Measurements from ENCODE around the gene SLC16A8.

SLC16A8 gene

GRCh38 chr22:38097058-38097457 lies 13.1 kb upstream of the SLC16A8 start:
- H3K27me3 ChIP-seq (ENCODE audit: insufficient read depth, low read depth) = no peaks in the 10 kb centered on the region
- peaks cover 7% of the 10 kb centered on the region for H3K4me1 ChIP-seq (ENCODE audit: low read depth, poor library complexity, severe bottlenecking)
- TF ChIP-seq CTCF (conservative IDR thresholded peaks at IDR 0.05; ENCODE audit: low read depth, low read length) = no peak
- no peak overlapping the region for H3K27ac ChIP-seq
- no peaks in the 10 kb centered on the region for H3K79me2 ChIP-seq (ENCODE audit: insufficient read depth, low read depth)
- no peaks in the 10 kb centered on the region for H4K20me1 ChIP-seq (ENCODE audit: insufficient read depth)
- H3K36me3 ChIP-seq (ENCODE audit: insufficient read depth) = no peaks in the 10 kb centered on the region
- no peak overlapping the region for H3K4me3 ChIP-seq (IDR thresholded peaks at IDR 0.05; ENCODE audit: insufficient read depth, low read depth, low read length)
- no peak overlapping the region for H2AFZ ChIP-seq (ENCODE audit: low read depth)
- H3K9ac ChIP-seq = no peak overlapping the region
- H3K4me2 ChIP-seq = no peak overlapping the region

GRCh38 chr22:38089474-38089851 lies 5.5 kb upstream of the SLC16A8 start:
- Histone ChIP-seq H3K9ac (no peak overlapping the region), H3K27me3 (ENCODE audit: insufficient read depth, low read depth) (no peaks in the 10 kb centered on the region), H3K36me3 (ENCODE audit: insufficient read depth) (no peaks in the 10 kb centered on the region), H3K4me2 (no peak overlapping the region), H3K4me3 (IDR thresholded peaks at IDR 0.05; ENCODE audit: insufficient read depth, low read depth, low read length) (no peak overlapping the region), H2AFZ (ENCODE audit: low read depth) (no peak overlapping the region), H4K20me1 (ENCODE audit: insufficient read depth) (no peaks in the 10 kb centered on the region), H3K27ac (no peak overlapping the region), H3K4me1 (ENCODE audit: low read depth, poor library complexity, severe bottlenecking) (no peaks in the 10 kb centered on the region), H3K79me2 (ENCODE audit: insufficient read depth, low read depth) (no peaks in the 10 kb centered on the region)
- TF ChIP-seq CTCF (conservative IDR thresholded peaks at IDR 0.05; ENCODE audit: low read depth, low read length) = no peak

GRCh38 chr22:38088629-38089473 lies 4.9 kb upstream of the SLC16A8 start:
- H4K20me1 ChIP-seq (ENCODE audit: insufficient read depth) = no peaks in the 10 kb centered on the region
- no peak overlapping the region for H3K27ac ChIP-seq
- no peaks in the 10 kb centered on the region for H3K4me1 ChIP-seq (ENCODE audit: low read depth, poor library complexity, severe bottlenecking)
- TF ChIP-seq CTCF (conservative IDR thresholded peaks at IDR 0.05; ENCODE audit: low read depth, low read length) = no peak
- no peak overlapping the region for H3K4me3 ChIP-seq (IDR thresholded peaks at IDR 0.05; ENCODE audit: insufficient read depth, low read depth, low read length)
- H2AFZ ChIP-seq (ENCODE audit: low read depth) = no peak overlapping the region
- H3K4me2 ChIP-seq = no peak overlapping the region
- H3K9ac ChIP-seq = no peak overlapping the region
- H3K36me3 ChIP-seq (ENCODE audit: insufficient read depth) = no peaks in the 10 kb centered on the region
- H3K27me3 ChIP-seq (ENCODE audit: insufficient read depth, low read depth) = no peaks in the 10 kb centered on the region
- no peaks in the 10 kb centered on the region for H3K79me2 ChIP-seq (ENCODE audit: insufficient read depth, low read depth)

- Histone ChIP-seq H4K20me1 (ENCODE audit: insufficient read depth) (no peaks in the 10 kb centered on the region), H3K4me1 (ENCODE audit: low read depth, poor library complexity, severe bottlenecking) (no peaks in the 10 kb centered on the region), H3K9ac (no peak overlapping the region), H2AFZ (ENCODE audit: low read depth) (no peak overlapping the region), H3K36me3 (ENCODE audit: insufficient read depth) (no peaks in the 10 kb centered on the region), H3K27ac (no peak overlapping the region), H3K4me3 (IDR thresholded peaks at IDR 0.05; ENCODE audit: insufficient read depth, low read depth, low read length) (no peak overlapping the region), H3K27me3 (ENCODE audit: insufficient read depth, low read depth) (no peaks in the 10 kb centered on the region), H3K79me2 (ENCODE audit: insufficient read depth, low read depth) (no peaks in the 10 kb centered on the region), H3K4me2 (no peak overlapping the region)
- TF ChIP-seq CTCF (conservative IDR thresholded peaks at IDR 0.05; ENCODE audit: low read depth, low read length) = no peak
These were observed 3.9 kb upstream of the SLC16A8 start for GRCh38 chr22:38087855-38088254.
